ENCODE data around the gene CDKN2C. TPM values are rescaled to one million over a fixed set of nuclear protein-coding genes. Genes with fewer than 3 reads are reported as not detected.
"Not testable (repeated sequence)": the region's sequence is repeated elsewhere in the genome, so short reads cannot be mapped to it uniquely, and the experiment has no call there.

Gene CDKN2C
- total and polyA plus RNA-seq, 12 donors: 8.0 to 46.0 (median 24.3) TPM

GRCh38 chr1:50994997-50995396 is 25.0 kb downstream of the CDKN2C start:
- Histone ChIP-seq H3K9me3 (replicated peaks in 1 of 3) (no peaks in the 10 kb centered on the region), H3K27me3 (no peaks in the 10 kb centered on the region), H3K27ac (no peak overlapping the region), H3K36me3 (replicated peaks in 1 of 2) (no peaks in the 10 kb centered on the region), H3K4me1 (replicated peaks in 1 of 2) (no peaks in the 10 kb centered on the region), H3K4me3 (no peak overlapping the region)
- intact Hi-C loops (cut with DNase I): no loop called here
- no peak for DNase-seq
- 76 to 83% (median 81%) methylated on average over 4 of the region's 4 CpGs for WGBS, 4 donors
- TF ChIP-seq POLR2A (IDR thresholded peaks at IDR 0.05): no peak
- TF ChIP-seq, protein P1, sequence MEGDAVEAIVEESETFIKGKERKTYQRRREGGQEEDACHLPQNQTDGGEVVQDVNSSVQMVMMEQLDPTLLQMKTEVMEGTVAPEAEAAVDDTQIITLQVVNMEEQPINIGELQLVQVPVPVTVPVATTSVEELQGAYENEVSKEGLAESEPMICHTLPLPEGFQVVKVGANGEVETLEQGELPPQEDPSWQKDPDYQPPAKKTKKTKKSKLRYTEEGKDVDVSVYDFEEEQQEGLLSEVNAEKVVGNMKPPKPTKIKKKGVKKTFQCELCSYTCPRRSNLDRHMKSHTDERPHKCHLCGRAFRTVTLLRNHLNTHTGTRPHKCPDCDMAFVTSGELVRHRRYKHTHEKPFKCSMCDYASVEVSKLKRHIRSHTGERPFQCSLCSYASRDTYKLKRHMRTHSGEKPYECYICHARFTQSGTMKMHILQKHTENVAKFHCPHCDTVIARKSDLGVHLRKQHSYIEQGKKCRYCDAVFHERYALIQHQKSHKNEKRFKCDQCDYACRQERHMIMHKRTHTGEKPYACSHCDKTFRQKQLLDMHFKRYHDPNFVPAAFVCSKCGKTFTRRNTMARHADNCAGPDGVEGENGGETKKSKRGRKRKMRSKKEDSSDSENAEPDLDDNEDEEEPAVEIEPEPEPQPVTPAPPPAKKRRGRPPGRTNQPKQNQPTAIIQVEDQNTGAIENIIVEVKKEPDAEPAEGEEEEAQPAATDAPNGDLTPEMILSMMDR (IDR thresholded peaks at IDR 0.05): no peak

DNA sequence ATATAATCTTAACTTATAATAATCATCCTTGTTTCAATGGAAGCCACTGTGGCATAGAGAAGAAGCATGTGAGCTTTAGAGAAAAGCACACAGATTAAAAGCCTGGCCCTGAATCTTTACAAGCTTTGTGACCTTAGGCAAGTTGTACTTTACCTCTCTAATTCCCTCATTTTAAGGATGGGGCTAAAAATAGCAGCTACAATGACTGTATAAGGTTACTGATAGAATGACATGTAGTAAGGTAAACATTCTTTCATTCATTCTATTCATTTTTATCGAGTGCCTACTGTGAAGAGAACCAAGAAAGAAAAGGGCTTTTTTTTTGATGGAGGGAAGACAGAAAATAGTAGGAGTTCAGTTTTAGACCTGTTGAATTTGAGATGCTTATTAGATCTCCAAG is 25.6 kb downstream of the CDKN2C start:
- TF ChIP-seq POLR2A (IDR thresholded peaks at IDR 0.05): no peak
- no peak overlapping the region for H3K4me3 ChIP-seq
- WGBS, 4 donors: 77 to 89% (median 82%) methylated on average over 1 of the region's 1 CpG
- H3K27me3 ChIP-seq: no peaks in the 10 kb centered on the region
- no peaks in the 10 kb centered on the region for H3K36me3 ChIP-seq (replicated peaks in 1 of 2)
- H3K27ac ChIP-seq: no peak overlapping the region
- H3K9me3 ChIP-seq (replicated peaks in 1 of 3): no peaks in the 10 kb centered on the region
- H3K4me1 ChIP-seq (replicated peaks in 1 of 2): no peaks in the 10 kb centered on the region
- intact Hi-C loops (cut with DNase I): no loop called here
- DNase-seq: no peak

DNA sequence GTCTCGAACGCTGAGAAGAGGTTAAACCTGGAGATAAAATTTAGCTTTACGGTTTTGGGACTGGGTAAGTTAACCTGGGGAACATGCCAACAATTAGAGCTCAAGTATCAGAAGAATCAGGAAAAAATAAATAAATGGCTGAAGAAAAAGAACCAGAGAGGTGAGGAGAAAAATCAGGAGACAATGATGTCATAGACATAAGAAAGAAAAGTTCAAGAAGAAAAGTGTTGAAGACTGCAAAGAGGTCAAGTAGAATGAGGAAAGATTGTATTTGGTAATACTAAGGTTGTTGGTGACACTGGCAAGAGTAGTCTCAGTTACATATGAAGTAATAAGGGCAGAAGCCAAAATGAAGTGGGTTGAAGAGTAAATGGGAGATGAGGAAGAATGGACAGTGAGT is 26.0 kb downstream of the CDKN2C start:
- Histone ChIP-seq H3K36me3 (replicated peaks in 1 of 2) (no peaks in the 10 kb centered on the region), H3K4me1 (replicated peaks in 1 of 2) (no peaks in the 10 kb centered on the region), H3K4me3 (no peak overlapping the region), H3K27me3 (no peaks in the 10 kb centered on the region), H3K27ac (no peak overlapping the region), H3K9me3 (replicated peaks in 1 of 3) (no peaks in the 10 kb centered on the region)
- intact Hi-C loops (cut with DNase I): no loop called here
- TF ChIP-seq, protein P1 (IDR thresholded peaks at IDR 0.05): no peak
- TF ChIP-seq POLR2A (IDR thresholded peaks at IDR 0.05): no peak
- DNase-seq: no peak
- WGBS, 4 donors: 89 to 94% (median 92%) methylated on average over 3 of the region's 3 CpGs

DNA sequence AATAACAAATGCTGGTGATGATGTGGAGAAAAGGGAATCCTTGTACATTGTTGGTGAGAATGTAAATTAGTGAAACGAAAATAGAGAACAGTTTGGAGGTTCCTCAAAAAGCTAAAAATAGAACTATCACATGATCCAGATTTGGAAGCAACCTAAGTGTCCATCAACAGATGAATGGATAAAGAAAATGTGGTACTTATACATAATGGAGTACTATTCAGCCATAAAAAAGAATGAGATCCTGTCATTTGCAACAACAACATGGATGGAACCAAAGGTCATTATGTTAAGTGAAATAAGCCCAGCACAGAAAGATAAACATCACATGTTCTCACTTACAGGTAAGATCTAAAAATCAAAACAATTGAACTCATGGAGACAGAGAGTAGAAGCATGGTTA is 29.3 kb downstream of the CDKN2C start:
- H3K27me3 ChIP-seq; H3K4me3 ChIP-seq; intact Hi-C loops (cut with DNase I); H3K4me1 ChIP-seq (replicated peaks in 1 of 2); H3K36me3 ChIP-seq (replicated peaks in 1 of 2); DNase-seq; H3K27ac ChIP-seq; H3K9me3 ChIP-seq (replicated peaks in 1 of 3): not testable (repeated sequence)
- WGBS, 4 donors: 66 to 84% (median 71%) methylated on average over 1 of the region's 1 CpG

GRCh38 chr1:51000160-51000559 is 30.1 kb downstream of the CDKN2C start:
- TF ChIP-seq POLR2A (IDR thresholded peaks at IDR 0.05): no peak
- TF ChIP-seq, protein P1 (IDR thresholded peaks at IDR 0.05): no peak
- DNase-seq: no peak
- H3K4me1 ChIP-seq (replicated peaks in 1 of 2): no peaks in the 10 kb centered on the region
- WGBS, 4 donors: 92 to 100% (median 100%) methylated on average over 1 of the region's 1 CpG
- intact Hi-C loops (cut with DNase I): no loop called here
- H3K27me3 ChIP-seq: no peaks in the 10 kb centered on the region
- H3K4me3 ChIP-seq: no peak overlapping the region
- no peaks in the 10 kb centered on the region for H3K9me3 ChIP-seq (replicated peaks in 1 of 3)
- no peak overlapping the region for H3K27ac ChIP-seq
- H3K36me3 ChIP-seq (replicated peaks in 1 of 2): no peaks in the 10 kb centered on the region

Data from adrenal gland (tissue), 12 donors.